Stimulated activated CD8-positive, alpha-beta memory T cell treated with anti-CD3 and anti-CD28 coated beads, Interleukin-12 subunit alpha, Interleukin-12 subunit beta, amount 100 ng/mL, for 1 hour (primary cell): Measurements from ENCODE around the gene EXOC4.

Experiments used
- DNase-seq: peaks from one replicate; pipeline ENCODE4 v3.0.0-alpha.2; 2020; ENCODE audit warnings: low read depth

EXOC4 gene

GRCh38 chr7:133540096-133540860 lies 287.4 kb downstream of the EXOC4 start:
- DNase-seq, result no peak

- DNase-seq, result no peak
Observed at GRCh38 chr7:133542209-133542780, 289.4 kb downstream of the EXOC4 start.

DNA sequence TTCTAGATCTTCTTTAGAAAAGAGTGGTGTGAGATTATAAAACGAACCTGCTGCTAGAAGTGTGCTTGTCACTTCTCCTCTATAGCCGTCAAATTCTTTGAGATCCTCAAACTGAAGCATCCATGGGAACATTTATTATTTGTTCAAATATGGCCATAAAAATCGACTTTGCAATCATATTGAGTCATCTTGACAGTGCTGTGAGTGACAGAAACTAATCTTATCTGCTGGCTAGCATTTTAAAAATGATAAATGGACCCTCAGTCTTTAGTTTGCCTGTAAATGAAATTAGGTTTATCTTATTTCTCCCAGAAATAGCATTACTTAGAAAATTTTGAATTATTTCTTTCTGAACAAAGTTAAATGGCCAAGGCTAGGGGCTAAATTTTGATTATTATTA lies 290.8 kb downstream of the EXOC4 start:
- DNase-seq, result no peak

DNA sequence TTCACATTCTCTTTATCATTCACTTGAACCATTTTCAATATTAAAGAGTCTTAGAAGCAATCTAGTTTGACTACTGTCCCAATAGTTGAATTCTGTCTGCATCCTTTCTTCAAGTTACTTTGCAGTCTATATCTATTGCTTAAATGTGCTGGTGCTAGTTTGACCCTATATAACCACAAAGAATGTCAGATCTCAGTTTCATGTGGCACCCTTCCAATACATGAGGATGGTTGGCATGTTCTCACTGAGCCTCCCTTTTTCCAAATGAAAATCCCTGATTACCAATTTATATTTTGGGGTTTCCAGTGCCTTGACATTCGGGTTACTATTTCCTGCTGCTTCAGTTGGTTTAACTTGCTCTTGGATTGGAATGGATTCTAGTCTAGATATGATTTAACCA lies 292.7 kb downstream of the EXOC4 start:
- DNase-seq, result no peak

- DNase-seq, result no peak
Observed at GRCh38 chr7:133547981-133548380, 295.1 kb downstream of the EXOC4 start.

GRCh38 chr7:133549633-133550032 lies 296.8 kb downstream of the EXOC4 start:
- DNase-seq, result no peak

- no peak for DNase-seq
Observed at GRCh38 chr7:133550145-133550544, 297.3 kb downstream of the EXOC4 start.

DNA sequence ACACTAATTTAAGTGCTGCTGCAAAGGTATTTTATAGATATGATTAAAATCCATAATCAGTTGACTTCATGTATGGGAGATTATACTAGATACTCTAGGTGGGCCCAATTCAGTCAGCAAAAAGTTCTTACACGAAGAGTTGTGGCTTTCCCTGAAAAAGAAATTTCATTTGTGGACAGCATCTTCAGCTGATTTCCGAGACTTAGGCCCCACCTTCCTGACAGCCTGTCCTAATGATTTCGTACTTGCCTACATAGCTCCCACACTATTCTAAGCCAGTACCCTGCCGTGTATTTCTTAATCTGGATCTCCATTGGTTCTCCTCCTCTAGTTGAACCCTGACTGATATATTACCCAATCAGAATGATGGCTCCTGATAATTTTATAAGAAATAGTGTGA lies 297.9 kb downstream of the EXOC4 start:
- DNase-seq, result no peak

DNA sequence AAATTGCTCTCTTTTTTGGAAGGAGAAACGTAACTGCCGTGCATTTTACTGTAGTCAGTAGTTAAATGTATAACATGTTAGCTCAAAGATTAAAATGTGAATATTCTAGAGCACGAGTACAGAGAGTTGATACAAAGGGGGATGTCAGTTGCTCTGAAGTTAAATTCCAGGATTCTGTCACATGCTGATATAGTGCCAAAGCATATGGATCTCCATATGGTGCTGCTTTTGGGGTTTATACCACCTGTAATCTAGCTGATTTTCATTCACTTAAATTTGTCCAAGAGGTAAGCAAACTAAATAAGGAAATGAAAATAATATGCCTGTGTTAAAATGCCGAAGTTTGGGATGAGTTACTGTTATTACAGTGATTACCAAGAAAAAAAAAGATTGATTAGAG lies 298.6 kb downstream of the EXOC4 start:
- no peak for DNase-seq

DNA sequence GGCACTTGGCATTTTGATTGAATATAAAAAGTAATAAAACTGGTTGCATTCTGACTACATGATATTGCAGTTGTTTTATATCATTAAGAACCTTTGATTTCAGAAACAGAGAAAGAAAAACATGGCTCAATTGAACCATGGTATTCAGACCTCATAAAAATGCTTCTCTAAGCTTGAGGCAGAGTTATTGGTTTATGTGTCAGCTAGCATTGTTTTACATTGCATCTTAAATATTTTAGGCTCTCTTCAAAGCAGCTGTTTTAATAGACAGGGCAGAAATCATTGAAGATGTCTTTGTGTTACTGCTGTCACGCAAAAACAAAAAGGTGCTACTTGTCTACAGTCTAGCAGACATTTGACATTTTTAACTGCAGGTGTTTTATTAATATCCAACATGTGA lies 299.2 kb downstream of the EXOC4 start:
- no peak for DNase-seq

DNA sequence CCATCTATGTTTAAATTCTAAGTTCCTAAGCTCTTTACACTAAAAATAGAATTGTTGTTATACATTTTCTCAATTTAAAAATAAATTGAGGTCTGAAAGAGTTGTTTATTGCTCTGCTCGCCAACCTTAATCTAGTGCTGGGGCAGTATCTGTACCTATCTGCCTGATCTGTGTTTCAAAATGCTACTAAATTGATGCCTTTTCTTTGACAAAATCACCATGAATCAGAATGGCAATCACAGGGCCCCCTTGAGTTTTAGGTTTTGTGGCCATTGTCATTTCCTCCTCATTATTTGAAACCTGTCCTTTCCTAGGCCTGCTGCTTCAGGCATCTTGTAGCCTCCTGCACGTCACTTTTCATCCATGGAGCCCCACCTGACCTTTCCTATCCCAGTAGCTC lies 301.5 kb downstream of the EXOC4 start:
- DNase-seq, result no peak

DNA sequence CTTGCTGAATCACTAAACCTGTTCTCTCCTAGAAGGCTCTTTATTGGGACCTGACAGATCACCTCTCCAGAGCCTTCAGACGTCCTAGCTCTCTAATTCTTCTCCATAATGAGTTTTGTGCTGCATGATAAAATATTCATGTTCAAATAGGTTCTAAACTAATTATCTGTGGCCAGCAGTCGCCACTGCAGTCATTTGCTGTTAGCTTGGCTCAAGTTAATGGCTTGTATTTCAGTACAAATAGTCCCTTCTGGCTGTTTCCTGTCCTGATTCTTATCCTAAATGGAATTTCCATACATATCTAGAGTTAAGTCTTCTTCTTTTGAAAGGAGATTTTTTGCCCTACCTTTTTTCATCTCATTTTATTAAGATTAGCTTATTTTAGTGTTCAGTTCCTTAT lies 303.2 kb downstream of the EXOC4 start:
- DNase-seq, result no peak

DNA sequence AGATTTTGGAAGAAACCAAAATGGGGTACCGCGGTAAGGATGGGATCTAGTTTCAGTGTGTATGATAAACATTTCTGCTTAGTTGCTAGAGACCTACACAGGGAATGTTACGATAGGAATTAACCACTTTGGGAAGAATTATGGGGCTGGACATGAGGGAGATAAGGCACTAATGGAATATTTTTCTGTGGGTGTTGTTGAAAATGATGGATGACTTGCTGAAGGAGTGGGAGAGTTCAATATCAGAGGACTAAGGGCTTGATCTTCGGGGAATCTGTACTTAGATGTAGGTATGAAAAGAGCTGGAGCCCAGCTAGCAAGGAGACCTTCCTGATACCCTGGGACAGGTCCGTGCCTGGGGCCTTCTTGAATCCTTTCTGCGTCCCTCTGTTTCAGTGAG lies 303.7 kb downstream of the EXOC4 start:
- no peak for DNase-seq

DNA sequence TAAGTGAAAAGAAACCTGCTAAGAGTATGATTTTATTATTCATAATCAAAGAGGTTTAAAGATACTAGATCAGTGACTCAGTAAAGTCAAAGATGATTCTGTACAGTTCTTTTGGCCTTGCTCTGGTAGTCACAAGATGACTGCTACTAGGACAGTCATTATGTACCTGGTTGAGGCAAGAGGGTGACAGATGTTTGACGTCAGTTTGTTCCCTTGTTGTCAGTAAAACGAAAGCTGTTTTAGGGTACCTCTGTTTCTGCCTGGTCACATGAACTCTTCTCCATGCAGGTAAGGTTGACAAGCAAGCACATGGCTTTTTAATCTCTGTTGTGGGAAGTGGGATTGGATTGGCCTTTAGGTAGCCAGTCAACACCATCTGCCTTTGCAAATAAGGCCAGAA lies 308.0 kb downstream of the EXOC4 start:
- no peak for DNase-seq

DNA sequence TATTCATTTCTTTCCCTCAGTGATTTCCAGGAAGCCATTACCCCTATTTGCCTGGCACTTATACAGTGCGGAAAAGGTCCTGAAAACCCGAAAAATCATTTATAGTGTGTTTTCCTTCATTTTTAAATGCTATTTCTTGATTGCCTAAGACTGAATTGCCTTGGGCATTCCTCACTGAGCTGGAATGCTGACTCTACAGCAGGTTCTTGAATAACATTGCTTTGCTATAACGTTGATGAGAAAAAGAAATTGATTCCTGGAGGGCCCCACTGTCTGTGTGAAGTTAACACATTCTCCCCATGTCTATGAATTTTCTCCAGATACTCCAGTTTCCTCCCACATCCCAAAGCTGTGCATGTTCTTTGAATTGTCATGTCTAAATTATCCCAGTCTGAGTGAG lies 308.5 kb downstream of the EXOC4 start:
- DNase-seq, result no peak

DNA sequence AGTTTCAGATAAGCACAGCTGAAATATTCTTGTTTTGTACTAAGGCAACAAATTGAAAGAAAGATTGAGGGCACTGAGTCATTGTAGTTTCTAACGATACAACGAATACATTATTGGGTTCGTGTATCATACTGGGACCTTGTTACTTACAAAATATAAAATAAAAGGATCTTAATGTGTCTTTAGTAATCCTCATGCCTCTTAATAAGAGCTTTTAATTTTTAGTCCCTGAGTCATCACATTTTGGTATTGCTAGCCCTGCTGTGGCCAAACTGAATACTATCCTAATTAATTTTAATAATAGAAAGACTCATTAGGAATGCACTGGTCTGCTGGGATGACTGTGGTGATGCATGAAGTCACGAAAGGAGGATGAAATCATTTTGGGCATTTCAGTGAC lies 309.7 kb downstream of the EXOC4 start:
- no peak for DNase-seq

DNA sequence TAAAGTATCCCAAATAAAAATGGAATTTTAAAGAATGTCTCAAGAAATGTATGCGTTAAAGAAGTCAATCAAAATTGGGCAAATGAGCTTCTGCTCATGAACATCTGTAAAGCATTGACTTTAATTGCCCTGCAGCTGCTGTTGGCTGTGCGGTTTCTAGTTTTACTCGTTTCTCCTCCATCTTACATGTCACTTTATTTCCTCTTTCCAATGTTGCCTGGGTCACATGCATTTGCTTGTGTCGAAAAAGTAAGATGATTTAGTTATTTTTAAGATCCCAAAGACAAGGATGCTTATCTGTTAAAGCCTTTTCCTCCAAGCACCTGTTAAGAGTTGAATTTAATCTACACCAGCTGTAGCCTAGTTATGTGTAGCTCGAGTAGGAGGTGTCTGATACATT lies 310.4 kb downstream of the EXOC4 start:
- no peak for DNase-seq

GRCh38 chr7:133564484-133564883 lies 311.6 kb downstream of the EXOC4 start:
- no peak for DNase-seq

- no peak for DNase-seq
Observed at GRCh38 chr7:133568544-133568943, 315.7 kb downstream of the EXOC4 start.

GRCh38 chr7:133570321-133570720 lies 317.4 kb downstream of the EXOC4 start:
- DNase-seq, result no peak

- DNase-seq, result no peak
Observed at GRCh38 chr7:133571076-133571475, 318.2 kb downstream of the EXOC4 start.

DNA sequence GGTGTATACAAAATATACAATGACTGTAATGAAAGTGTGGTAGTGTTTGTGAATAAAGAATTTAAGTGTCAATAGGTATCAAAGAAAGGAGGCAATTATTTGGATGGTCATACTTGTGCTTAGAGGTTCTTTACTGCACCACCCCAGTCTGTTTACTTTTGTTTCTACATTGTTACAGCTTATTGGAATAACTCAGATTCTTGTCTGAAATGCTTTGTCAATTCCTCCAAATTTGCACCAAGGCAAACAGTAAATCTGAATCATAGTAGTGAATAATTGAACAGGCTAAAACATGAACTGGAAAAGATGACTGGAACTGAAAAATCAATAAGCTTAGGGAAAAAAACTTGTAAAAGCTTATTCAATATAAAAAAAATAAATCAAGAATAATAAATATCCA lies 319.2 kb downstream of the EXOC4 start:
- no peak for DNase-seq

- no peak for DNase-seq
Observed at GRCh38 chr7:133572843-133573242, 320.0 kb downstream of the EXOC4 start.
